Endodermal cell (in vitro differentiated cells): ENCODE results near the gene IL1RL1. TPM values are rescaled to one million over a fixed set of nuclear protein-coding genes. Genes with fewer than 3 reads are reported as not detected.

Source experiments
- DNase-seq: peaks from one replicate; pipeline ENCODE4 v3.0.0-alpha.2; 2017
- H3K27ac ChIP-seq: 2 replicates; pipeline ENCODE4 v1.5.1; 2013; ENCODE audit warnings: mild to moderate bottlenecking, low read depth, low read length, moderate library complexity
- H3K27me3 ChIP-seq: 2 replicates; pipeline ENCODE4 v1.6.1; 2013; ENCODE audit warnings: mild to moderate bottlenecking, low read length, moderate library complexity; ENCODE audit not compliant: insufficient read depth, control insufficient read depth, poor library complexity, severe bottlenecking
- H3K36me3 ChIP-seq: 2 replicates; pipeline ENCODE4 v1.7.0; 2013; ENCODE audit warnings: mild to moderate bottlenecking, low read length, moderate library complexity; ENCODE audit not compliant: control insufficient read depth, insufficient read depth
- H3K4me1 ChIP-seq: one replicate; pipeline ENCODE4 v1.7.0; 2013; ENCODE audit warnings: low read length; ENCODE audit not compliant: control insufficient read depth, insufficient read depth
- H3K4me3 ChIP-seq: 2 replicates; pipeline ENCODE4 v1.5.1; 2013; ENCODE audit warnings: mild to moderate bottlenecking, low read length, moderate library complexity
- H3K9ac ChIP-seq: 2 replicates; pipeline ENCODE4 v1.6.1; 2013; ENCODE audit warnings: mild to moderate bottlenecking, low read length, moderate library complexity; ENCODE audit not compliant: poor library complexity, severe bottlenecking; ENCODE audit errors: extremely low read depth
- H3K9me3 ChIP-seq: 2 replicates; pipeline ENCODE4 v1.6.1; 2013; ENCODE audit warnings: mild to moderate bottlenecking, low read length, moderate library complexity; ENCODE audit not compliant: control insufficient read depth
- H3K27ac Mint-ChIP-seq: 2 replicates; pipeline ENCODE4 v1.8.0; 2020; ENCODE audit warnings: mixed read lengths
- H3K27me3 Mint-ChIP-seq: 2 replicates; pipeline ENCODE4 v1.8.0; 2021; ENCODE audit warnings: mild to moderate bottlenecking, mixed read lengths; ENCODE audit not compliant: insufficient read depth
- H3K36me3 Mint-ChIP-seq: 2 replicates; pipeline ENCODE4 v1.8.0; 2020; ENCODE audit warnings: low read depth, mixed read lengths
- H3K4me1 Mint-ChIP-seq: 2 replicates; pipeline ENCODE4 v1.8.0; 2020; ENCODE audit warnings: mixed read lengths
- H3K4me3 Mint-ChIP-seq: 2 replicates; pipeline ENCODE4 v1.8.0; 2020; ENCODE audit warnings: mild to moderate bottlenecking, moderate library complexity, mixed read lengths
- H3K9me3 Mint-ChIP-seq: 2 replicates; pipeline ENCODE4 v1.8.0; 2020; ENCODE audit warnings: mild to moderate bottlenecking, mixed read lengths
- CTCF ChIP-seq: fragments of 200-600 bp; sonication (generic); conservative IDR thresholded peaks from 2 replicates; pipeline ENCODE4 v1.5.0; 2021; ENCODE audit warnings: antibody characterized with exemption, mild to moderate bottlenecking
- WGBS, 2 experiments: methylation state at CpG; one replicate each; pipeline versions ENCODE4 v1.1.5 to v1.1.7; 2013; ENCODE audit warnings: missing lambda C conversion rate in 2 of 2, mixed read lengths in 1 of 2; ENCODE audit not compliant: insufficient coverage in 1 of 2, insufficient read length in 1 of 2; 5-methylcytosine and 5-hydroxymethylcytosine counted together
- total RNA-seq, 2 donors: library from RNA; stranded (reverse); fragmentation: NEBNext Ultra II Directional in 1 of 2; extraction: Animal tissue kit (Norgen Biotek cat#: 25700) in 1 of 2; gene quantifications; 2 replicates in 1 of 2; 3 replicates in 1 of 2; pipeline ENCODE4 v1.2.1, GENCODE V29; 2021

IL1RL1 gene
- total RNA-seq, 2 donors from 2014 or later = 0.75 to 0.84 TPM

- Histone ChIP-seq H3K9me3 (peaks cover 28% of the 10 kb centered on the region), H3K27ac (no peak overlapping the region), H3K4me1 (peaks cover 35% of the 10 kb centered on the region), H3K36me3 (no peaks in the 10 kb centered on the region), H3K9ac (peak overlapping the region; percentile 4), H3K4me3 (peak overlapping the region; percentile 70), H3K27me3 (no peaks in the 10 kb centered on the region)
- Mint-ChIP-seq H3K27ac (no peak overlapping the region), H3K27me3 (peaks cover 3% of the 10 kb centered on the region), H3K4me3 (no peak overlapping the region), H3K36me3 (peaks cover 4% of the 10 kb centered on the region), H3K4me1 (peaks cover 41% of the 10 kb centered on the region), H3K9me3 (peaks cover 24% of the 10 kb centered on the region)
- no peak for DNase-seq
- no peak for TF ChIP-seq CTCF
- WGBS, 2 experiments = 90 to 100% methylated on average over 2 of the region's 2 CpGs
Measured at GRCh38 chr2:102276549-102277201, 34.7 kb upstream of the IL1RL1 start.

GRCh38 chr2:102277202-102277700 is 34.1 kb upstream of the IL1RL1 start:
- H3K9me3 ChIP-seq = peaks cover 28% of the 10 kb centered on the region
- Mint-ChIP-seq H3K4me3 (no peak overlapping the region), H3K27ac (peak overlapping the region; percentile 69), H3K36me3 (peaks cover 4% of the 10 kb centered on the region), H3K9me3 (peaks cover 24% of the 10 kb centered on the region), H3K4me1 (peaks cover 41% of the 10 kb centered on the region), H3K27me3 (peaks cover 3% of the 10 kb centered on the region)
- no peaks in the 10 kb centered on the region for H3K36me3 ChIP-seq
- peaks cover 35% of the 10 kb centered on the region for H3K4me1 ChIP-seq
- WGBS, 2 experiments = 26 to 60% methylated on average over 1 of the region's 1 CpG
- peak overlapping the region; percentile 70 for H3K4me3 ChIP-seq
- H3K9ac ChIP-seq = peak overlapping the region; percentile 66
- no peak for TF ChIP-seq CTCF
- no peaks in the 10 kb centered on the region for H3K27me3 ChIP-seq
- DNase-seq = peak; percentile 71
- H3K27ac ChIP-seq = no peak overlapping the region

GRCh38 chr2:102278720-102279390 is 32.5 kb upstream of the IL1RL1 start:
- Mint-ChIP-seq H3K9me3 (peaks cover 24% of the 10 kb centered on the region), H3K27me3 (peaks cover 2% of the 10 kb centered on the region), H3K36me3 (peaks cover 4% of the 10 kb centered on the region), H3K4me1 (peaks cover 41% of the 10 kb centered on the region), H3K27ac (peak overlapping the region; percentile 42), H3K4me3 (no peak overlapping the region)
- Histone ChIP-seq H3K4me1 (peaks cover 35% of the 10 kb centered on the region), H3K9me3 (peaks cover 32% of the 10 kb centered on the region), H3K27me3 (no peaks in the 10 kb centered on the region), H3K36me3 (no peaks in the 10 kb centered on the region), H3K4me3 (peak overlapping the region; percentile 32), H3K27ac (no peak overlapping the region), H3K9ac (peak overlapping the region; percentile 16)
- TF ChIP-seq CTCF = no peak
- peak; percentile 55 for DNase-seq
- WGBS, 2 experiments = 66 to 70% methylated on average over 2 to 3 of the region's 3 CpGs
